Duodenal mucosa (tissue), 2 donors: Measurements from ENCODE around the gene GNL1.
"Not testable (repeated sequence)": the region's sequence is repeated elsewhere in the genome, so short reads cannot be mapped to it uniquely, and the experiment has no call there.

Experiments
- H3K27ac ChIP-seq: one replicate; pipeline ENCODE4 v1.7.0; 2013; ENCODE audit warnings: low read depth, low read length
- H3K27me3 ChIP-seq, 2 donors: one replicate each; pipeline ENCODE4 v1.7.0; 2013; ENCODE audit warnings: low read length in 2 of 2, control low read depth in 1 of 2; ENCODE audit not compliant: insufficient read depth in 2 of 2, control insufficient read depth in 1 of 2
- H3K36me3 ChIP-seq, 2 donors: one replicate each; pipeline ENCODE4 v1.7.0; 2013; ENCODE audit warnings: low read length in 2 of 2, control low read depth in 1 of 2; ENCODE audit not compliant: insufficient read depth in 2 of 2, control insufficient read depth in 1 of 2
- H3K4me1 ChIP-seq, 2 donors: one replicate each; pipeline ENCODE4 v1.7.0; 2013; ENCODE audit warnings: low read length in 2 of 2, control low read depth in 1 of 2; ENCODE audit not compliant: insufficient read depth in 2 of 2, control insufficient read depth in 1 of 2
- H3K4me3 ChIP-seq, 2 donors: one replicate each; pipeline ENCODE4 v1.7.0; 2013; ENCODE audit warnings: low read length in 2 of 2, low read depth in 1 of 2
- H3K9ac ChIP-seq, 2 donors: one replicate each; pipeline ENCODE4 v1.7.0; 2013; ENCODE audit warnings: low read length in 2 of 2, low read depth in 1 of 2
- H3K9me3 ChIP-seq, 2 donors: one replicate each; pipeline ENCODE4 v1.7.0; 2013; ENCODE audit warnings: low read length in 2 of 2, control low read depth in 1 of 2; ENCODE audit not compliant: control insufficient read depth in 1 of 2

Gene GNL1, protein sequence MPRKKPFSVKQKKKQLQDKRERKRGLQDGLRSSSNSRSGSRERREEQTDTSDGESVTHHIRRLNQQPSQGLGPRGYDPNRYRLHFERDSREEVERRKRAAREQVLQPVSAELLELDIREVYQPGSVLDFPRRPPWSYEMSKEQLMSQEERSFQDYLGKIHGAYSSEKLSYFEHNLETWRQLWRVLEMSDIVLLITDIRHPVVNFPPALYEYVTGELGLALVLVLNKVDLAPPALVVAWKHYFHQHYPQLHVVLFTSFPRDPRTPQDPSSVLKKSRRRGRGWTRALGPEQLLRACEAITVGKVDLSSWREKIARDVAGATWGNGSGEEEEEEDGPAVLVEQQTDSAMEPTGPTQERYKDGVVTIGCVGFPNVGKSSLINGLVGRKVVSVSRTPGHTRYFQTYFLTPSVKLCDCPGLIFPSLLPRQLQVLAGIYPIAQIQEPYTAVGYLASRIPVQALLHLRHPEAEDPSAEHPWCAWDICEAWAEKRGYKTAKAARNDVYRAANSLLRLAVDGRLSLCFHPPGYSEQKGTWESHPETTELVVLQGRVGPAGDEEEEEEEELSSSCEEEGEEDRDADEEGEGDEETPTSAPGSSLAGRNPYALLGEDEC

GRCh38 chr6:30556066-30556905 lies at the start of gene GNL1:
Gene GNL1, minus strand, starts transcription at chr6:30556489. Its CDS starts 286 bp downstream, at chr6:30556203.
- peaks cover 0 to 34% of the 10 kb centered on the region in 2 donors for H3K36me3 ChIP-seq
- no peaks in the 10 kb centered on the region for H3K9me3 ChIP-seq
- H3K27me3 ChIP-seq = no peaks in the 10 kb centered on the region
- H3K27ac ChIP-seq = peak within 1 kb of the TSS; percentile 99
- H3K4me1 ChIP-seq = peaks cover 9 to 18% of the 10 kb centered on the region in 2 donors
- H3K4me3 ChIP-seq = peak within 1 kb of the TSS; percentile 98 to 100
- H3K9ac ChIP-seq = peak within 1 kb of the TSS; percentile 67 to 91

DNA sequence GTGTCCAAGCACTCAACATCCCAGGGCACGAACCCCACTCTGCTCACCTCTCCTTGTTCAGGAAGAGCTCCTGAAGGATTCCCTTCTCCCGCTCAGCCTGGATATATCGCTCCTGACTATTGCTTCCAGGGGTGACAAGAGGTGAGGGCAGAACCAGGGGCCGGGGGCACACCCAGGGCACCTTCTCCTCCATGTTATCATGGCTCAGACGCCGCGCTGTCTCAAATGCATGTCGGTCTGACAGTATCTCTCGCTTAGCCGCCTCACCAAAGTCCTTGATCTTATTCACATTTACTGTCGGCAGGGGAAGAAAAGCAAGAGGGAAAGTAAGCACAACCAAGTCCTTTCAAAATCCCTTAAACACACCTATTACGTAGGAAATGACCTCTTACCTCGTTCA lies 47.7 kb upstream of the GNL1 start:
- Histone ChIP-seq H3K27ac (no peak overlapping the region), H3K4me3 (no peak overlapping the region), H3K4me1 (no peaks in the 10 kb centered on the region), H3K9me3 (no peaks in the 10 kb centered on the region), H3K36me3 (peaks cover 72 to 82% of the 10 kb centered on the region in 2 donors), H3K9ac (no peak overlapping the region), H3K27me3 (no peaks in the 10 kb centered on the region)

- Histone ChIP-seq H3K9ac (no peak overlapping the region), H3K36me3 (peaks cover 61 to 66% of the 10 kb centered on the region in 2 donors), H3K4me1 (no peaks in the 10 kb centered on the region), H3K9me3 (no peaks in the 10 kb centered on the region), H3K27me3 (no peaks in the 10 kb centered on the region), H3K4me3 (no peak overlapping the region), H3K27ac (no peak overlapping the region)
Observed at GRCh38 chr6:30601815-30602641, 45.7 kb upstream of the GNL1 start.

GRCh38 chr6:30601436-30601814 lies 45.1 kb upstream of the GNL1 start:
- Histone ChIP-seq H3K27me3 (no peaks in the 10 kb centered on the region), H3K4me1 (no peaks in the 10 kb centered on the region), H3K36me3 (peaks cover 55 to 60% of the 10 kb centered on the region in 2 donors), H3K9me3 (no peaks in the 10 kb centered on the region), H3K4me3 (no peak overlapping the region), H3K27ac (no peak overlapping the region), H3K9ac (no peak overlapping the region)

DNA sequence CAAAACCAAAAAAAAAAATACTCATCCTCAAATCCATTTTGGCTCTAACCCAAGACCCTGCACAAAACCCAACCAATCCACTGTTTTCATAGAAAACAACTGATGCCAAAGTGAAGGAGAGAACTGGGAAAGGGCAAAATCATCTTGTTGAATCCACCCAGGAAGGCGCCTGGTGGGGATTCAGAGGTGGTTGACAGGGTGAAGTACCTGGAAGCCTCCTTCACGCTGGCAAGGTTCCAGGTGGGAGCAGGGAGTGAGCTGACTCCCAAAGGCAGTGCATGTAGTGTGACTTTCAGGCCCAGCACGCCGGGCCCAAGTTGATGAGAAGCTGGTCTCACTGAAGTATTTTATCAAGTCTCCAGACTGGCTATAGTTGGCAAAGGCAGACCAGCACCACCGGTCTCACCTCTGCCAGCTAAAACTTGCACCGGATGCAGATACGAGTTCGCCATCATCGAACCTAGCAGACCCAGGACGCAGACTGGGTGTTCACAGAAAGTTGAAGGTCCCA lies 44.2 kb upstream of the GNL1 start:
- H3K27me3 ChIP-seq = no peaks in the 10 kb centered on the region
- no peaks in the 10 kb centered on the region for H3K4me1 ChIP-seq
- H3K9ac ChIP-seq = no peak overlapping the region
- H3K27ac ChIP-seq = no peak overlapping the region
- peaks cover 48 to 52% of the 10 kb centered on the region in 2 donors for H3K36me3 ChIP-seq
- H3K9me3 ChIP-seq = no peaks in the 10 kb centered on the region
- H3K4me3 ChIP-seq = no peak overlapping the region

- Histone ChIP-seq H3K9ac (no peak overlapping the region), H3K36me3 (peaks cover 42 to 48% of the 10 kb centered on the region in 2 donors), H3K27ac (no peak overlapping the region), H3K4me1 (no peaks in the 10 kb centered on the region), H3K27me3 (no peaks in the 10 kb centered on the region), H3K4me3 (no peak overlapping the region), H3K9me3 (no peaks in the 10 kb centered on the region)
Observed at GRCh38 chr6:30599625-30600324, 43.5 kb upstream of the GNL1 start.

DNA sequence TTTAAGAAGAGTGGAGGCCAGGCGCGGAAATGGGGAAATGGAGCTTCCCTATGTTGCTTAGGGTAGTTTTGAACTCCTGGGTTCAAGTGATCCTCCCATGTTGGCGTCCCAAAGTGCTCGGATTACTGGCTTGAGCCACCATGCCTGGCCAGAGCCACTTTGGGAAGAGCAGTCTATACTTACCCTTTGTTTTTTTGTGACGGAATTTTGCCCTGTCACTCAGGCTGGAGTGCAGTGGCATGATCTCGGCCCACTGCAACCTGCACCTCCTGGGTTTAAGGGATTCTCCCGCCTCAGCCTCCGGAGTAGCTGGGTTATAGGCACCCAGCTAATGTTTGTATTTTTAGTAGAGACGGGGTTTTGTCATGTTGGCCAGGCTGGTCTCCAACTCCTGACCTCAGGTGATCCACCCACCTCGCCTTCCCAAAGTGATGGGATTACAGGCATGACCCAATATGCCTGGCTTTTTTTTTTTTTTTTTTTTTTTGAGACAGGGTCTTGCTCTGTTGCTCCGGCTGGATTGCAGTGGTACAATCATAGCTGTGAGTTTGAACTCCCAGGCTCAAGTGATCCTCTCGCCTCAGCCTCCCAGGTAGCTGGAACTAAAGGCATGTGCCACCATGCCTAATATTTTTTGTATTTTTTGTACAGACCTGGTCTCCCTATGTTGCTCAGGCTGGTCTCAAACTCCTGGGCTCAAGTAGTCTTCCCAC lies 42.8 kb upstream of the GNL1 start:
- Histone ChIP-seq H3K27ac (no peak overlapping the region), H3K36me3 (peaks cover 35 to 48% of the 10 kb centered on the region in 2 donors), H3K9me3 (no peaks in the 10 kb centered on the region), H3K4me3 (no peak overlapping the region), H3K9ac (no peak overlapping the region), H3K4me1 (no peaks in the 10 kb centered on the region), H3K27me3 (no peaks in the 10 kb centered on the region)

GRCh38 chr6:30597315-30598144 lies 41.2 kb upstream of the GNL1 start:
- not testable (repeated sequence) for H3K9me3 ChIP-seq, H3K4me3 ChIP-seq, H3K27ac ChIP-seq, H3K27me3 ChIP-seq, H3K4me1 ChIP-seq
- Histone ChIP-seq H3K9ac (peak overlapping the region in 1 of 2 donors; percentile 15), H3K36me3 (peaks cover 22 to 34% of the 10 kb centered on the region in 2 donors)
